Kidney epithelial cell (primary cell): Measurements from ENCODE around the gene PHACTR3. TPM values are rescaled to one million over a fixed set of nuclear protein-coding genes. Genes with fewer than 3 reads are reported as not detected.

Source experiments
- DNase-seq: peaks from one replicate; pipeline ENCODE4 v3.0.0-alpha.2; 2010; ENCODE audit warnings: low read depth
- H3K27me3 ChIP-seq: 2 replicates; pipeline ENCODE4 v1.6.0; 2011; ENCODE audit warnings: low read length; ENCODE audit not compliant: control insufficient read depth, insufficient read depth
- H3K36me3 ChIP-seq: 2 replicates; pipeline ENCODE4 v1.5.1; 2011; ENCODE audit warnings: low read length; ENCODE audit not compliant: control insufficient read depth, insufficient read depth
- H3K4me3 ChIP-seq: 2 replicates; pipeline ENCODE4 v1.5.1; 2011; ENCODE audit warnings: low read depth, mild to moderate bottlenecking, control low read depth, low read length
- total RNA-seq: library from RNA; depleted of rRNA; stranded (reverse); fragments of >200 nt; gene quantifications from 2 replicates; pipeline ENCODE4 v1.2.3, GENCODE V29; 2015
- TF ChIP-seq, protein P1 (sequence below): IDR thresholded peaks from 2 replicates; pipeline ENCODE4 v1.5.1; 2011; ENCODE audit warnings: mild to moderate bottlenecking, moderate library complexity, low read length, control low read depth, inconsistent platforms; ENCODE audit not compliant: insufficient read depth, poor library complexity, severe bottlenecking

PHACTR3 gene
- total RNA-seq, 1 donor from 2014 or later = not detected

DNA sequence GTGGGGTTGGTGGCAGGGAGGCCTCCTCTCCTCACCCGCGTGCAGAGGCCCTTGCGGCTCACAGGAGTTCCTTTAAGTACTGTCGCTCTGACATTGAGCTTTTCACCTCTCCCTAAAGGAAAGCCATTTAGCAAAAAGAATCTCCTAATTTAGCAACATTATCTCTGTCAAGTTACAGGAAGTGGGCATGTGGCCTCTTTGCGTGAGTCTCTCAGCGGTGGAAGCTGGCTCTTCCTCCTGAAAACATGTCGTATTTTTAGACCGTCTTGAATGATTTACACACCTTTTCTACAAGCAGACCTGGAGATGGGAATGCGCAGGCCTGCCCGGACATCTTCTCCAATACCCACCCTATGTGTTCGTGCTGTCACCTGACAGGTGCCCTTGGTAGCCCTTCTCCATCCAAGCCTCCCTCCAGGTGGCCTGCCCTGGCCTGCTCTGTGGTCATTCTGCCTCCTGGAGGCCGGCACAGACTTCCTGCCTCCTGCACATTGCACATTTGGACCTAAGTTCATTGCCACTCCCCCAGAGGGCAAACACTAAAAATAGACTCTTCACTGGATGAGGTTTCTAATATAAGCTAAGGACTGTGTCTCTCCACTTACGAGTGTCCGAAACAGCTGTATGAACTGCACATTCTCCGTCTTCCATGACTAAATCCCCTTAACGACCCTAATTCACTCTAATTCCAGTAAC, 18.5 kb upstream of the PHACTR3 start:
- Histone ChIP-seq H3K36me3 (no peaks in the 10 kb centered on the region), H3K27me3 (no peaks in the 10 kb centered on the region), H3K4me3 (no peak overlapping the region)
- DNase-seq = no peak
- TF ChIP-seq, protein P1, sequence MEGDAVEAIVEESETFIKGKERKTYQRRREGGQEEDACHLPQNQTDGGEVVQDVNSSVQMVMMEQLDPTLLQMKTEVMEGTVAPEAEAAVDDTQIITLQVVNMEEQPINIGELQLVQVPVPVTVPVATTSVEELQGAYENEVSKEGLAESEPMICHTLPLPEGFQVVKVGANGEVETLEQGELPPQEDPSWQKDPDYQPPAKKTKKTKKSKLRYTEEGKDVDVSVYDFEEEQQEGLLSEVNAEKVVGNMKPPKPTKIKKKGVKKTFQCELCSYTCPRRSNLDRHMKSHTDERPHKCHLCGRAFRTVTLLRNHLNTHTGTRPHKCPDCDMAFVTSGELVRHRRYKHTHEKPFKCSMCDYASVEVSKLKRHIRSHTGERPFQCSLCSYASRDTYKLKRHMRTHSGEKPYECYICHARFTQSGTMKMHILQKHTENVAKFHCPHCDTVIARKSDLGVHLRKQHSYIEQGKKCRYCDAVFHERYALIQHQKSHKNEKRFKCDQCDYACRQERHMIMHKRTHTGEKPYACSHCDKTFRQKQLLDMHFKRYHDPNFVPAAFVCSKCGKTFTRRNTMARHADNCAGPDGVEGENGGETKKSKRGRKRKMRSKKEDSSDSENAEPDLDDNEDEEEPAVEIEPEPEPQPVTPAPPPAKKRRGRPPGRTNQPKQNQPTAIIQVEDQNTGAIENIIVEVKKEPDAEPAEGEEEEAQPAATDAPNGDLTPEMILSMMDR = no peak

DNA sequence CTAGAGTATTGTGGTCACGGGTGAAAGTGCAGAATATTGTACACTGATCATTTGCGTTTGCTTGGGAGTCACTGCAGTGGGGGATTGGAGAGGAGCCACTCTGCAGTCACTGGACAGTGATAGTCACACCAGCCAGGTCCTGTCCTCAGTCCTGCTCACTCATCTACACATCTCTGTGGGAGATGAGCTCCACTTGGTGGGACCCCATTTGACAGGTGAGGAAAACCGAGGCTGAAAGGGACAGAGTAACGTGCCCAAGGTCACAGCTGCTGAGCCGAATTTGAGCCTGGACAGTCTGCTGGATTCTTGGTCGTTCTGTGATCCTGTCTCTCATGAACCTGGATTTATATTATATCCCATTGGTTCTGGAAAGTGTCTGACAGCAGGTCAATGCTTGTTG, 17.7 kb upstream of the PHACTR3 start:
- TF ChIP-seq, protein P1 = no peak
- DNase-seq = no peak
- H3K4me3 ChIP-seq = no peak overlapping the region
- no peaks in the 10 kb centered on the region for H3K27me3 ChIP-seq
- no peaks in the 10 kb centered on the region for H3K36me3 ChIP-seq

- Histone ChIP-seq H3K27me3 (no peaks in the 10 kb centered on the region), H3K36me3 (no peaks in the 10 kb centered on the region), H3K4me3 (no peak overlapping the region)
- TF ChIP-seq, protein P1 = no peak
- DNase-seq = no peak
Measured at GRCh38 chr20:59587570-59587969, 16.8 kb upstream of the PHACTR3 start.

DNA sequence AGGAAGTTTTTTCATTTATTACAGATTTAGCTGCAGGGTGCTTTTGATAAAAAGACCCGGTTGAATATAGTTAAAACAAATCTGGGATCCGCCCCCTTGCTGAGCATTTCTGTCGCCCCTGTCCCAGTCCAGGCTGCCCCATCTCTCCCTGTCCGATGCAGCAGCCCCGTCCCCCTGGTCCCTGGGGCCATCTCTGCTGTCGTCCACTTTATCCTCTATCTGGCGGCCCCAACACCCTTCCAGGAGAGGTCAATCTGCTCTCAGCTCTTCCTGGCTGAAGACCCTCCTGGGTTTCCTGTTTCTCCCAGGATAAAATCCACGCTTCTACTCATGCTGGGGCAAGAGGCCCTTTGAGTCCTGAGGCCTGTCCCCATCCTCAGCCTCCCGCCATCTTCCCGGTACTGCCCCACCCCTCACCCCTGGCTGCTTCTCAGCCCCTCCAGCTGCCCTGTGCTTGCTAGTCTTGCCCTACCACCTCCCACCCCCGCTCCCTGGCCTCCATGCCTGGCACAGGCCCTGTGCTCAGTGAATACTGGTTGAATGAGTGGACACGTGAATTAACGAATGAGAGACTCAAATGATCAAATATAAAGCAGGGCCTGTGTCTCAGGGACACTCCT, 16.0 kb upstream of the PHACTR3 start:
- Histone ChIP-seq H3K36me3 (no peaks in the 10 kb centered on the region), H3K27me3 (no peaks in the 10 kb centered on the region), H3K4me3 (no peak overlapping the region)
- no peak for DNase-seq
- TF ChIP-seq, protein P1 = no peak

GRCh38 chr20:59589086-59589684, 15.2 kb upstream of the PHACTR3 start:
- H3K4me3 ChIP-seq = no peak overlapping the region
- TF ChIP-seq, protein P1 = no peak

More at GRCh38 chr20:59589086-59589684, 15.2 kb upstream of the PHACTR3 start:
- no peaks in the 10 kb centered on the region for H3K27me3 ChIP-seq
- no peaks in the 10 kb centered on the region for H3K36me3 ChIP-seq
- DNase-seq = no peak
